Liver (tissue), 9 donors: ENCODE measurements around the gene SLC2A4RG. TPM values are rescaled to one million over a fixed set of nuclear protein-coding genes. Genes with fewer than 3 reads are reported as not detected.
"Not testable (repeated sequence)": the region's sequence is repeated elsewhere in the genome, so short reads cannot be mapped to it uniquely, and the experiment has no call there.

Experiments used
- DNase-seq: peaks from one replicate; pipeline ENCODE4 v3.0.0-alpha.2; 2017; ENCODE audit warnings: low spot score
- H3K27ac ChIP-seq, 2 donors: one replicate each; pipeline ENCODE4 v1.7.0; 2013; ENCODE audit warnings: inconsistent platforms in 2 of 2, low read length in 2 of 2, control low read depth in 1 of 2, low read depth in 1 of 2, mild to moderate bottlenecking in 1 of 2
- H3K27me3 ChIP-seq, 4 donors: one replicate each; pipeline versions ENCODE4 v1.6.1 to v1.7.0; 2013; ENCODE audit warnings: low read length in 3 of 4, inconsistent platforms in 1 of 4, mild to moderate bottlenecking in 1 of 4, moderate library complexity in 1 of 4; ENCODE audit not compliant: control insufficient read depth in 4 of 4, insufficient read depth in 4 of 4
- H3K36me3 ChIP-seq, 4 donors: one replicate each; pipeline versions ENCODE4 v1.6.1 to v1.7.0; 2013; ENCODE audit warnings: low read length in 3 of 4, mild to moderate bottlenecking in 3 of 4, low read depth in 1 of 4, moderate library complexity in 1 of 4; ENCODE audit not compliant: control insufficient read depth in 4 of 4, insufficient read depth in 3 of 4
- H3K4me1 ChIP-seq, 4 donors: one replicate each; pipeline versions ENCODE4 v1.6.1 to v1.7.0; 2013; ENCODE audit warnings: low read length in 3 of 4, mild to moderate bottlenecking in 3 of 4, moderate library complexity in 1 of 4; ENCODE audit not compliant: control insufficient read depth in 4 of 4, insufficient read depth in 4 of 4
- H3K4me3 ChIP-seq, 3 donors: one replicate each; pipeline versions ENCODE4 v1.6.1 to v1.7.0; 2013; ENCODE audit warnings: low read length in 3 of 3, control low read depth in 1 of 3, low read depth in 1 of 3, mild to moderate bottlenecking in 1 of 3
- H3K9ac ChIP-seq, 2 donors: one replicate each; pipeline ENCODE4 v1.7.0; 2013; ENCODE audit warnings: low read length in 2 of 2, mild to moderate bottlenecking in 2 of 2, moderate library complexity in 2 of 2, control low read depth in 1 of 2, low read depth in 1 of 2
- H3K9me3 ChIP-seq, 4 donors: one replicate each; pipeline versions ENCODE4 v1.6.1 to v1.7.0; 2013; ENCODE audit warnings: low read length in 3 of 4; ENCODE audit not compliant: control insufficient read depth in 4 of 4
- ATF3 ChIP-seq: IDR thresholded peaks from 2 replicates; pipeline ENCODE4 v1.6.1; 2016; ENCODE audit warnings: antibody characterized with exemption
- CTCF ChIP-seq: fragments of 150-350 bp; IDR thresholded peaks from 2 replicates; pipeline ENCODE4 v1.5.1; 2017; ENCODE audit warnings: improper control_type of control experiment, low read depth, low read length; ENCODE audit not compliant: missing input control
- FOXA1 ChIP-seq: IDR thresholded peaks from 2 replicates; pipeline ENCODE4 v1.6.1; 2016; ENCODE audit warnings: antibody characterized with exemption
- GABPA ChIP-seq, 2 donors: IDR thresholded peaks in 1 of 2; conservative IDR thresholded peaks in 1 of 2; 2 replicates each; pipeline ENCODE4 v1.6.1; 2016; ENCODE audit warnings: antibody characterized with exemption in 2 of 2, mild to moderate bottlenecking in 1 of 2, moderate library complexity in 1 of 2
- HNF4A ChIP-seq, 2 donors: conservative IDR thresholded peaks; 2 replicates each; pipeline ENCODE4 v1.6.1; 2016; ENCODE audit warnings: antibody characterized with exemption in 2 of 2, mild to moderate bottlenecking in 2 of 2
- HNF4G ChIP-seq: IDR thresholded peaks from 2 replicates; pipeline ENCODE4 v1.6.1; 2016; ENCODE audit warnings: antibody characterized with exemption
- JUND ChIP-seq, 2 donors: IDR thresholded peaks; 2 replicates each; pipeline ENCODE4 v1.6.1; 2016; ENCODE audit warnings: antibody characterized with exemption in 2 of 2
- MAX ChIP-seq: IDR thresholded peaks from 2 replicates; pipeline ENCODE4 v1.6.1; 2016; ENCODE audit warnings: antibody characterized with exemption
- RAD21 ChIP-seq, 2 donors: IDR thresholded peaks; 2 replicates each; pipeline ENCODE4 v1.6.1; 2016; ENCODE audit warnings: antibody characterized with exemption in 2 of 2, mild to moderate bottlenecking in 2 of 2
- REST ChIP-seq: IDR thresholded peaks from 2 replicates; pipeline ENCODE4 v1.6.1; 2016; ENCODE audit warnings: antibody characterized with exemption, mild to moderate bottlenecking
- SP1 ChIP-seq: IDR thresholded peaks from 2 replicates; pipeline ENCODE4 v1.6.1; 2018; ENCODE audit warnings: antibody characterized with exemption, mild to moderate bottlenecking
- TAF1 ChIP-seq: conservative IDR thresholded peaks from 2 replicates; pipeline ENCODE4 v1.6.1; 2016; ENCODE audit warnings: antibody characterized with exemption, mild to moderate bottlenecking
- ZBTB33 ChIP-seq: IDR thresholded peaks from 2 replicates; pipeline ENCODE4 v1.6.1; 2016; ENCODE audit warnings: antibody characterized with exemption
- WGBS: extraction: QIAGEN DNeasy Blood & Tissue Kit; methylation state at CpG from one replicate; pipeline ENCODE4 v1.1.7; 2013; 5-methylcytosine and 5-hydroxymethylcytosine counted together
- polyA plus RNA-seq, 2 donors: library from polyadenylated mRNA; stranded (reverse) in 1 of 2; unstranded in 1 of 2; fragments of 200-250 nt in 1 of 2; fragments of >200 nt in 1 of 2; fragmentation: Nextera tagmentation in 1 of 2; extraction: Ambion mirVana in 1 of 2; gene quantifications; one replicate each; pipeline versions ENCODE4 v1.2.1 to v1.2.3, GENCODE V29; 2013 to 2015
- total RNA-seq, 2 donors: library from RNA; depleted of rRNA; stranded (reverse); fragments of >200 nt; gene quantifications; one replicate each; pipeline ENCODE4 v1.2.3, GENCODE V29; 2014
- donor health status: healthy.
- donor health status: healthy.
- donor health status: healthy.
- donor health status: healthy.
- donor health status: healthy.

SLC2A4RG gene
- total and polyA plus RNA-seq, 4 donors, result 22.2 to 39.7 (median 29.4) TPM

- no peak for TF ChIP-seq CTCF
- no peak for TF ChIP-seq ZBTB33
- TF ChIP-seq RAD21 (IDR thresholded peaks at IDR 0.05), result peak in 1 of 2 donors; percentile 52
- TF ChIP-seq SP1, result no peak
- no peak for TF ChIP-seq REST
- Histone ChIP-seq H3K36me3 (no peaks in the 10 kb centered on the region), H3K27ac (no peak overlapping the region), H3K4me1 (peaks cover 0 to 2% (median 1%) of the 10 kb centered on the region in 4 donors), H3K4me3 (no peak overlapping the region), H3K9me3 (no peaks in the 10 kb centered on the region), H3K27me3 (no peaks in the 10 kb centered on the region), H3K9ac (no peak overlapping the region)
- peak; percentile 70 for DNase-seq
- 61% methylated on average over 67 of the region's 67 CpGs for WGBS
These were observed 35.8 kb downstream of the SLC2A4RG start for GRCh38 chr20:63775096-63775978.

- DNase-seq, H3K4me3 ChIP-seq, H3K4me1 ChIP-seq, H3K36me3 ChIP-seq, H3K27ac ChIP-seq, H3K9me3 ChIP-seq, H3K9ac ChIP-seq, H3K27me3 ChIP-seq: not testable (repeated sequence)
- WGBS, result 95% methylated on average over 19 of the region's 23 CpGs
These were observed 37.3 kb downstream of the SLC2A4RG start for GRCh38 chr20:63776875-63777274.

GRCh38 chr20:63777614-63778013 lies 38.0 kb downstream of the SLC2A4RG start:
- Histone ChIP-seq H3K4me1 (peaks cover 0 to 2% (median 1%) of the 10 kb centered on the region in 4 donors), H3K27me3 (no peaks in the 10 kb centered on the region), H3K36me3 (no peaks in the 10 kb centered on the region), H3K9ac (no peak overlapping the region), H3K9me3 (no peaks in the 10 kb centered on the region), H3K4me3 (no peak overlapping the region), H3K27ac (no peak overlapping the region)
- DNase-seq, result no peak
- WGBS, result 96% methylated on average over 13 of the region's 13 CpGs
- TF ChIP-seq ATF3, result no peak
- TF ChIP-seq CTCF, result no peak
- no peak for TF ChIP-seq MAX
- TF ChIP-seq RAD21 (IDR thresholded peaks at IDR 0.05), result no peak
- no peak for TF ChIP-seq FOXA1
- TF ChIP-seq JUND (IDR thresholded peaks at IDR 0.05), result no peak
- no peak for TF ChIP-seq SP1
- no peak for TF ChIP-seq TAF1
- TF ChIP-seq GABPA (IDR thresholded peaks at IDR 0.05 in 1 of 2, conservative IDR thresholded peaks at IDR 0.05 in 1 of 2), result no peak
- TF ChIP-seq HNF4A (conservative IDR thresholded peaks at IDR 0.05), result no peak
- TF ChIP-seq HNF4G, result no peak
